ENCODE data around the gene ODF4.

ODF4 gene

GRCh38 chr17:8339540-8339939 is at the start of gene ODF4:
Gene ODF4, plus strand, starts transcription at chr17:8339840. Its CDS starts 212 bp downstream, at chr17:8340052.
- peaks cover 0 to 3% (median 0%) of the 10 kb centered on the region in 5 donors for H3K27me3 ChIP-seq (ENCODE audit: control insufficient read depth in 5 of 5, insufficient read depth in 4 of 5, low read length in 5 of 5)
- H3K36me3 ChIP-seq (ENCODE audit: control insufficient read depth in 5 of 5, insufficient read depth in 5 of 5, low read length in 5 of 5): no peaks in the 10 kb centered on the region
- no peak within 1 kb of the TSS for H3K27ac ChIP-seq (ENCODE audit: low read depth, low read length)
- H3K9me3 ChIP-seq (ENCODE audit: control insufficient read depth in 5 of 5, low read length in 5 of 5): no peaks in the 10 kb centered on the region
- H3K4me3 ChIP-seq (ENCODE audit: low read depth in 1 of 5, low read length in 5 of 5): no peak within 1 kb of the TSS
- H3K4me1 ChIP-seq (ENCODE audit: control insufficient read depth in 5 of 5, insufficient read depth in 5 of 5, low read length in 5 of 5): peaks cover 0 to 13% (median 8%) of the 10 kb centered on the region in 5 donors
- H3K9ac ChIP-seq (ENCODE audit: low read length in 5 of 5): no peak within 1 kb of the TSS

GRCh38 chr17:8290043-8290442 is 49.6 kb upstream of the ODF4 start:
- H3K9me3 ChIP-seq (ENCODE audit: control insufficient read depth in 5 of 5, low read length in 5 of 5): no peaks in the 10 kb centered on the region
- no peaks in the 10 kb centered on the region for H3K27me3 ChIP-seq (ENCODE audit: control insufficient read depth in 5 of 5, insufficient read depth in 4 of 5, low read length in 5 of 5)
- peaks cover 0 to 8% (median 0%) of the 10 kb centered on the region in 5 donors for H3K36me3 ChIP-seq (ENCODE audit: control insufficient read depth in 5 of 5, insufficient read depth in 5 of 5, low read length in 5 of 5)
- no peak overlapping the region for H3K27ac ChIP-seq (ENCODE audit: low read depth, low read length)
- H3K4me1 ChIP-seq (ENCODE audit: control insufficient read depth in 5 of 5, insufficient read depth in 5 of 5, low read length in 5 of 5): peaks cover 7 to 56% (median 47%) of the 10 kb centered on the region in 5 donors
- no peak overlapping the region for H3K9ac ChIP-seq (ENCODE audit: low read length in 5 of 5)
- no peak overlapping the region for H3K4me3 ChIP-seq (ENCODE audit: low read depth in 1 of 5, low read length in 5 of 5)

GRCh38 chr17:8292639-8293395 is 46.8 kb upstream of the ODF4 start:
- no peaks in the 10 kb centered on the region for H3K27me3 ChIP-seq (ENCODE audit: control insufficient read depth in 5 of 5, insufficient read depth in 4 of 5, low read length in 5 of 5)
- peak overlapping the region in 1 of 5 donors; percentile 38 for H3K9ac ChIP-seq (ENCODE audit: low read length in 5 of 5)
- no peak overlapping the region for H3K4me3 ChIP-seq (ENCODE audit: low read depth in 1 of 5, low read length in 5 of 5)
- H3K36me3 ChIP-seq (ENCODE audit: control insufficient read depth in 5 of 5, insufficient read depth in 5 of 5, low read length in 5 of 5): peaks cover 0 to 8% (median 0%) of the 10 kb centered on the region in 5 donors
- H3K9me3 ChIP-seq (ENCODE audit: control insufficient read depth in 5 of 5, low read length in 5 of 5): no peaks in the 10 kb centered on the region
- peak overlapping the region; percentile 24 for H3K27ac ChIP-seq (ENCODE audit: low read depth, low read length)
- H3K4me1 ChIP-seq (ENCODE audit: control insufficient read depth in 5 of 5, insufficient read depth in 5 of 5, low read length in 5 of 5): peaks cover 7 to 49% (median 37%) of the 10 kb centered on the region in 5 donors

GRCh38 chr17:8294361-8294760 is 45.3 kb upstream of the ODF4 start:
- H3K27ac ChIP-seq (ENCODE audit: low read depth, low read length): peak overlapping the region; percentile 87
- H3K9ac ChIP-seq (ENCODE audit: low read length in 5 of 5): peak overlapping the region in 1 of 5 donors; percentile 86
- H3K4me3 ChIP-seq (ENCODE audit: low read depth in 1 of 5, low read length in 5 of 5): peak overlapping the region in 2 of 5 donors; percentile 76 to 80
- H3K4me1 ChIP-seq (ENCODE audit: control insufficient read depth in 5 of 5, insufficient read depth in 5 of 5, low read length in 5 of 5): peaks cover 5 to 34% (median 24%) of the 10 kb centered on the region in 5 donors
- H3K27me3 ChIP-seq (ENCODE audit: control insufficient read depth in 5 of 5, insufficient read depth in 4 of 5, low read length in 5 of 5): no peaks in the 10 kb centered on the region
- peaks cover 0 to 8% (median 0%) of the 10 kb centered on the region in 5 donors for H3K36me3 ChIP-seq (ENCODE audit: control insufficient read depth in 5 of 5, insufficient read depth in 5 of 5, low read length in 5 of 5)
- H3K9me3 ChIP-seq (ENCODE audit: control insufficient read depth in 5 of 5, low read length in 5 of 5): no peaks in the 10 kb centered on the region

GRCh38 chr17:8294814-8295316 is 44.8 kb upstream of the ODF4 start:
- peaks cover 4 to 29% (median 19%) of the 10 kb centered on the region in 5 donors for H3K4me1 ChIP-seq (ENCODE audit: control insufficient read depth in 5 of 5, insufficient read depth in 5 of 5, low read length in 5 of 5)
- H3K36me3 ChIP-seq (ENCODE audit: control insufficient read depth in 5 of 5, insufficient read depth in 5 of 5, low read length in 5 of 5): peaks cover 0 to 8% (median 0%) of the 10 kb centered on the region in 5 donors
- peak overlapping the region; percentile 71 to 82 (median 76) for H3K4me3 ChIP-seq (ENCODE audit: low read depth in 1 of 5, low read length in 5 of 5)
- peak overlapping the region; percentile 87 for H3K27ac ChIP-seq (ENCODE audit: low read depth, low read length)
- peak overlapping the region; percentile 58 to 86 (median 71) for H3K9ac ChIP-seq (ENCODE audit: low read length in 5 of 5)
- H3K9me3 ChIP-seq (ENCODE audit: control insufficient read depth in 5 of 5, low read length in 5 of 5): no peaks in the 10 kb centered on the region
- no peaks in the 10 kb centered on the region for H3K27me3 ChIP-seq (ENCODE audit: control insufficient read depth in 5 of 5, insufficient read depth in 4 of 5, low read length in 5 of 5)

GRCh38 chr17:8300226-8300625 is 39.4 kb upstream of the ODF4 start:
- H3K27me3 ChIP-seq (ENCODE audit: control insufficient read depth in 5 of 5, insufficient read depth in 4 of 5, low read length in 5 of 5): no peaks in the 10 kb centered on the region
- peaks cover 0 to 7% (median 0%) of the 10 kb centered on the region in 5 donors for H3K4me1 ChIP-seq (ENCODE audit: control insufficient read depth in 5 of 5, insufficient read depth in 5 of 5, low read length in 5 of 5)
- H3K9ac ChIP-seq (ENCODE audit: low read length in 5 of 5): no peak overlapping the region
- no peak overlapping the region for H3K4me3 ChIP-seq (ENCODE audit: low read depth in 1 of 5, low read length in 5 of 5)
- H3K27ac ChIP-seq (ENCODE audit: low read depth, low read length): peak overlapping the region; percentile 37
- H3K9me3 ChIP-seq (ENCODE audit: control insufficient read depth in 5 of 5, low read length in 5 of 5): no peaks in the 10 kb centered on the region
- no peaks in the 10 kb centered on the region for H3K36me3 ChIP-seq (ENCODE audit: control insufficient read depth in 5 of 5, insufficient read depth in 5 of 5, low read length in 5 of 5)

- no peaks in the 10 kb centered on the region for H3K27me3 ChIP-seq (ENCODE audit: control insufficient read depth in 5 of 5, insufficient read depth in 4 of 5, low read length in 5 of 5)
- H3K4me1 ChIP-seq (ENCODE audit: control insufficient read depth in 5 of 5, insufficient read depth in 5 of 5, low read length in 5 of 5): peaks cover 0 to 7% (median 0%) of the 10 kb centered on the region in 5 donors
- H3K36me3 ChIP-seq (ENCODE audit: control insufficient read depth in 5 of 5, insufficient read depth in 5 of 5, low read length in 5 of 5): no peaks in the 10 kb centered on the region
- no peak overlapping the region for H3K9ac ChIP-seq (ENCODE audit: low read length in 5 of 5)
- no peaks in the 10 kb centered on the region for H3K9me3 ChIP-seq (ENCODE audit: control insufficient read depth in 5 of 5, low read length in 5 of 5)
- peak overlapping the region; percentile 37 for H3K27ac ChIP-seq (ENCODE audit: low read depth, low read length)
- H3K4me3 ChIP-seq (ENCODE audit: low read depth in 1 of 5, low read length in 5 of 5): no peak overlapping the region
These were observed 38.9 kb upstream of the ODF4 start for GRCh38 chr17:8300627-8301242.

GRCh38 chr17:8310601-8311123 is 29.0 kb upstream of the ODF4 start:
- Histone ChIP-seq H3K27me3 (ENCODE audit: control insufficient read depth in 5 of 5, insufficient read depth in 4 of 5, low read length in 5 of 5) (peaks cover 23 to 44% (median 31%) of the 10 kb centered on the region in 5 donors), H3K9me3 (ENCODE audit: control insufficient read depth in 5 of 5, low read length in 5 of 5) (no peaks in the 10 kb centered on the region), H3K36me3 (ENCODE audit: control insufficient read depth in 5 of 5, insufficient read depth in 5 of 5, low read length in 5 of 5) (peaks cover 0 to 14% (median 6%) of the 10 kb centered on the region in 5 donors), H3K27ac (ENCODE audit: low read depth, low read length) (peak overlapping the region; percentile 60), H3K9ac (ENCODE audit: low read length in 5 of 5) (peak overlapping the region in 4 of 5 donors; percentile 26 to 88 (median 41)), H3K4me1 (ENCODE audit: control insufficient read depth in 5 of 5, insufficient read depth in 5 of 5, low read length in 5 of 5) (peaks cover 0 to 42% (median 10%) of the 10 kb centered on the region in 5 donors), H3K4me3 (ENCODE audit: low read depth in 1 of 5, low read length in 5 of 5) (peak overlapping the region; percentile 41 to 77 (median 70))

GRCh38 chr17:8311131-8311790 is 28.4 kb upstream of the ODF4 start:
- Histone ChIP-seq H3K27me3 (ENCODE audit: control insufficient read depth in 5 of 5, insufficient read depth in 4 of 5, low read length in 5 of 5) (peaks cover 29 to 50% (median 34%) of the 10 kb centered on the region in 5 donors), H3K4me1 (ENCODE audit: control insufficient read depth in 5 of 5, insufficient read depth in 5 of 5, low read length in 5 of 5) (peaks cover 0 to 46% (median 11%) of the 10 kb centered on the region in 5 donors), H3K36me3 (ENCODE audit: control insufficient read depth in 5 of 5, insufficient read depth in 5 of 5, low read length in 5 of 5) (peaks cover 0 to 20% (median 9%) of the 10 kb centered on the region in 5 donors), H3K9me3 (ENCODE audit: control insufficient read depth in 5 of 5, low read length in 5 of 5) (no peaks in the 10 kb centered on the region), H3K9ac (ENCODE audit: low read length in 5 of 5) (peak overlapping the region in 4 of 5 donors; percentile 15 to 88 (median 40)), H3K27ac (ENCODE audit: low read depth, low read length) (peak overlapping the region; percentile 60), H3K4me3 (ENCODE audit: low read depth in 1 of 5, low read length in 5 of 5) (peak overlapping the region in 4 of 5 donors; percentile 65 to 77 (median 72))
